Measurements from ENCODE around the gene GXYLT2. TPM values are rescaled to one million over a fixed set of nuclear protein-coding genes. Genes with fewer than 3 reads are reported as not detected.
A peak's percentile ranks its signal among the peaks of the same experiment; 100 is the strongest.

The GXYLT2 gene
- total and polyA plus RNA-seq, 2 of the 13 experiments (the other 11 are each of a cell fraction or from before 2014, with no cell fraction given): 4.3 to 6.9 TPM

- TF ChIP-seq ZNF605 (CRISPR knock-in tag; IDR thresholded peaks at IDR 0.05): no peak
- TF ChIP-seq ZNF10 (CRISPR knock-in tag; IDR thresholded peaks at IDR 0.05; ENCODE audit: borderline replicate concordance, low read depth): no peak
- TF ChIP-seq, protein P1, sequence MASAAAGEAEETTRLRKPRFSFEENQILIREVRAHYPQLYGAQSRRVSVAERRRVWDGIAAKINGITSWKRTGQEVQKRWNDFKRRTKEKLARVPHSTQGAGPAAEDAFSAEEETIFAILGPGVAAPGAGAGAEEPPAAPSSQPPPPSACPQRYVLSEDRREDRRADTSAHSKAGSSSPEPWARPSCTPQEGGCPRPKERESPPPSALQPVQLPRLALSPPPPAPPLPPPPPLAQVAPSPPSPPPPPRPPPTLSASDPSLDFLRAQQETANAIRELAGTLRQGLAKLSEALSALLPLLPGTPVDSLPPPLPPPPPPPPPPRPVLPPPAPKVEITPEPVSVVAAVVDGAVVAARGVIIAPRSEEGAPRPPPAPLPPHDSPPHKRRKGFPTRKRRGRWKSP (CRISPR knock-in tag; IDR thresholded peaks at IDR 0.05): peak; percentile 33; the same call in 1 of the 2 replicates
- no peak for TF ChIP-seq IRX3 (CRISPR knock-in tag; IDR thresholded peaks at IDR 0.05; ENCODE audit: borderline replicate concordance, low read depth)
- TF ChIP-seq MEIS2 (CRISPR knock-in tag; IDR thresholded peaks at IDR 0.05): no peak
- TF ChIP-seq ONECUT2 (CRISPR knock-in tag; IDR thresholded peaks at IDR 0.05): 0 out of 2 replicates have a peak, but pooled peaks have one; percentile 40
- TF ChIP-seq PPARG (CRISPR knock-in tag; conservative IDR thresholded peaks at IDR 0.05): no peak
- no peak for TF ChIP-seq POLR2A (IDR thresholded peaks at IDR 0.05; ENCODE audit: insufficient read depth in 1 of 2, low read depth in 2 of 2, low read length in 2 of 2)
- no peak for TF ChIP-seq MEF2D (CRISPR knock-in tag; IDR thresholded peaks at IDR 0.05)
- TF ChIP-seq ELF3 (CRISPR knock-in tag; IDR thresholded peaks at IDR 0.05): 0 out of 2 replicates have a peak, but pooled peaks have one; percentile 13
- peak; percentile 57 for TF ChIP-seq HNF4A (CRISPR knock-in tag; IDR thresholded peaks at IDR 0.05)
- TF ChIP-seq SOX13 (IDR thresholded peaks at IDR 0.05): no peak
- TF ChIP-seq SOX13 (CRISPR knock-in tag; conservative IDR thresholded peaks at IDR 0.05 in 1 of 2, IDR thresholded peaks at IDR 0.05 in 1 of 2): peak in 1 of 2 experiments; percentile 71; a peak in 2 of 4 replicates
- no peak for TF ChIP-seq U2AF1 (optimal IDR thresholded peaks at IDR 0.05; ENCODE audit: low read depth, low read length)
- TF ChIP-seq IRF2 (CRISPR knock-in tag; IDR thresholded peaks at IDR 0.05): peak; percentile 49; the same call in 1 of the 2 replicates
- peak; percentile 55; the same call in 1 of the 2 replicates for TF ChIP-seq TFAP4 (IDR thresholded peaks at IDR 0.05; ENCODE audit: borderline replicate concordance, low read depth)
- TF ChIP-seq ARID2 (CRISPR knock-in tag; IDR thresholded peaks at IDR 0.05; ENCODE audit: borderline replicate concordance): 0 out of 2 replicates have a peak, but pooled peaks have one; percentile 34
- TF ChIP-seq ZNF205 (CRISPR knock-in tag; IDR thresholded peaks at IDR 0.05): 0 out of 2 replicates have a peak, but pooled peaks have one; percentile 31
- TF ChIP-seq ASH2L (IDR thresholded peaks at IDR 0.05; ENCODE audit: insufficient read length, low read depth, low read length): peak; percentile 57
- TF ChIP-seq ATF1 (CRISPR knock-in tag; IDR thresholded peaks at IDR 0.05): peak; percentile 43; the same call in 1 of the 2 replicates
- TF ChIP-seq DMAP1 (CRISPR knock-in tag; IDR thresholded peaks at IDR 0.05): peak; percentile 57; the same call in 1 of the 2 replicates
- TF ChIP-seq, protein P2, sequence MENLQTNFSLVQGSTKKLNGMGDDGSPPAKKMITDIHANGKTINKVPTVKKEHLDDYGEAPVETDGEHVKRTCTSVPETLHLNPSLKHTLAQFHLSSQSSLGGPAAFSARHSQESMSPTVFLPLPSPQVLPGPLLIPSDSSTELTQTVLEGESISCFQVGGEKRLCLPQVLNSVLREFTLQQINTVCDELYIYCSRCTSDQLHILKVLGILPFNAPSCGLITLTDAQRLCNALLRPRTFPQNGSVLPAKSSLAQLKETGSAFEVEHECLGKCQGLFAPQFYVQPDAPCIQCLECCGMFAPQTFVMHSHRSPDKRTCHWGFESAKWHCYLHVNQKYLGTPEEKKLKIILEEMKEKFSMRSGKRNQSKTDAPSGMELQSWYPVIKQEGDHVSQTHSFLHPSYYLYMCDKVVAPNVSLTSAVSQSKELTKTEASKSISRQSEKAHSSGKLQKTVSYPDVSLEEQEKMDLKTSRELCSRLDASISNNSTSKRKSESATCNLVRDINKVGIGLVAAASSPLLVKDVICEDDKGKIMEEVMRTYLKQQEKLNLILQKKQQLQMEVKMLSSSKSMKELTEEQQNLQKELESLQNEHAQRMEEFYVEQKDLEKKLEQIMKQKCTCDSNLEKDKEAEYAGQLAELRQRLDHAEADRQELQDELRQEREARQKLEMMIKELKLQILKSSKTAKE (CRISPR knock-in tag; IDR thresholded peaks at IDR 0.05; ENCODE audit: borderline replicate concordance): no peak
- no peak for TF ChIP-seq ZNF557 (CRISPR knock-in tag; IDR thresholded peaks at IDR 0.05)
- no peak for TF ChIP-seq KDM3A (CRISPR knock-in tag; IDR thresholded peaks at IDR 0.05; ENCODE audit: low read depth)
- TF ChIP-seq TBX3 (IDR thresholded peaks at IDR 0.05; ENCODE audit: borderline replicate concordance): no peak
Observed at GRCh38 chr3:72938471-72939265, 50.8 kb downstream of the GXYLT2 start (continued).

Data from HepG2 (cell line).